Raji (cell line): ENCODE results near the gene SYNJ2.

Experiments
- POLR2A ChIP-seq: IDR thresholded peaks from 2 replicates; pipeline ENCODE4 v1.6.1; 2011; ENCODE audit warnings: low read depth, low read length, control low read depth; ENCODE audit not compliant: insufficient read depth

Gene SYNJ2

GRCh38 chr6:158067436-158068015 is 85.9 kb downstream of the SYNJ2 start:
- TF ChIP-seq POLR2A, result no peak

- no peak for TF ChIP-seq POLR2A
These were observed 86.7 kb downstream of the SYNJ2 start for GRCh38 chr6:158068156-158068892.

GRCh38 chr6:158068893-158069799 is 87.5 kb downstream of the SYNJ2 start:
- TF ChIP-seq POLR2A, result no peak

GRCh38 chr6:158069800-158070195 is 88.1 kb downstream of the SYNJ2 start:
- no peak for TF ChIP-seq POLR2A

- TF ChIP-seq POLR2A, result no peak
These were observed 88.8 kb downstream of the SYNJ2 start for GRCh38 chr6:158070513-158070912.

- no peak for TF ChIP-seq POLR2A
These were observed 89.7 kb downstream of the SYNJ2 start for GRCh38 chr6:158071121-158072082.

GRCh38 chr6:158072083-158072721 is 90.5 kb downstream of the SYNJ2 start:
- no peak for TF ChIP-seq POLR2A

GRCh38 chr6:158073776-158074175 is 92.1 kb downstream of the SYNJ2 start:
- TF ChIP-seq POLR2A, result no peak

GRCh38 chr6:158076548-158076947 is 94.9 kb downstream of the SYNJ2 start:
- no peak for TF ChIP-seq POLR2A

GRCh38 chr6:158077676-158078075 is 96.0 kb downstream of the SYNJ2 start:
- no peak for TF ChIP-seq POLR2A

GRCh38 chr6:158078320-158078719 is 96.7 kb downstream of the SYNJ2 start:
- TF ChIP-seq POLR2A, result no peak

GRCh38 chr6:158080849-158081656 is 99.4 kb downstream of the SYNJ2 start:
- TF ChIP-seq POLR2A, result no peak

GRCh38 chr6:158081657-158081935 is 99.9 kb downstream of the SYNJ2 start:
- no peak for TF ChIP-seq POLR2A
